Measurements from ENCODE around the gene CEP290.

Gene CEP290

GRCh38 chr12:88026196-88026595, 115.7 kb downstream of the CEP290 start:
- no peaks in the 10 kb centered on the region for H3K36me3 ChIP-seq (ENCODE audit: low read depth)
- no peak overlapping the region for H3K27ac ChIP-seq (ENCODE audit: poor library complexity, severe bottlenecking)
- ATAC-seq (ENCODE audit: low read depth), result no peak
- no peak overlapping the region for H3K4me3 ChIP-seq (ENCODE audit: severe bottlenecking)
- DNase-seq (ENCODE audit: low spot score), result no peak
- H3K9me3 ChIP-seq (ENCODE audit: severe bottlenecking), result no peaks in the 10 kb centered on the region
- H3K27me3 ChIP-seq (ENCODE audit: insufficient read depth, poor library complexity, severe bottlenecking), result no peaks in the 10 kb centered on the region
- H3K4me1 ChIP-seq (ENCODE audit: insufficient read depth, poor library complexity, severe bottlenecking), result no peaks in the 10 kb centered on the region
- TF ChIP-seq, protein P1, sequence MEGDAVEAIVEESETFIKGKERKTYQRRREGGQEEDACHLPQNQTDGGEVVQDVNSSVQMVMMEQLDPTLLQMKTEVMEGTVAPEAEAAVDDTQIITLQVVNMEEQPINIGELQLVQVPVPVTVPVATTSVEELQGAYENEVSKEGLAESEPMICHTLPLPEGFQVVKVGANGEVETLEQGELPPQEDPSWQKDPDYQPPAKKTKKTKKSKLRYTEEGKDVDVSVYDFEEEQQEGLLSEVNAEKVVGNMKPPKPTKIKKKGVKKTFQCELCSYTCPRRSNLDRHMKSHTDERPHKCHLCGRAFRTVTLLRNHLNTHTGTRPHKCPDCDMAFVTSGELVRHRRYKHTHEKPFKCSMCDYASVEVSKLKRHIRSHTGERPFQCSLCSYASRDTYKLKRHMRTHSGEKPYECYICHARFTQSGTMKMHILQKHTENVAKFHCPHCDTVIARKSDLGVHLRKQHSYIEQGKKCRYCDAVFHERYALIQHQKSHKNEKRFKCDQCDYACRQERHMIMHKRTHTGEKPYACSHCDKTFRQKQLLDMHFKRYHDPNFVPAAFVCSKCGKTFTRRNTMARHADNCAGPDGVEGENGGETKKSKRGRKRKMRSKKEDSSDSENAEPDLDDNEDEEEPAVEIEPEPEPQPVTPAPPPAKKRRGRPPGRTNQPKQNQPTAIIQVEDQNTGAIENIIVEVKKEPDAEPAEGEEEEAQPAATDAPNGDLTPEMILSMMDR (IDR thresholded peaks at IDR 0.05; ENCODE audit: poor library complexity, severe bottlenecking), result no peak

- ATAC-seq (ENCODE audit: low read depth) (no peak), DNase-seq (ENCODE audit: low spot score) (no peak)
- H3K36me3 ChIP-seq (ENCODE audit: low read depth), result no peaks in the 10 kb centered on the region
- H3K27ac ChIP-seq (ENCODE audit: poor library complexity, severe bottlenecking), result no peak overlapping the region
- H3K4me1 ChIP-seq (ENCODE audit: insufficient read depth, poor library complexity, severe bottlenecking), result no peaks in the 10 kb centered on the region
- TF ChIP-seq, protein P1 (IDR thresholded peaks at IDR 0.05; ENCODE audit: poor library complexity, severe bottlenecking), result no peak
- H3K9me3 ChIP-seq (ENCODE audit: severe bottlenecking), result no peaks in the 10 kb centered on the region
- no peak overlapping the region for H3K4me3 ChIP-seq (ENCODE audit: severe bottlenecking)
- no peaks in the 10 kb centered on the region for H3K27me3 ChIP-seq (ENCODE audit: insufficient read depth, poor library complexity, severe bottlenecking)
These were observed 123.9 kb downstream of the CEP290 start for GRCh38 chr12:88017964-88018363.

- no peak for ATAC-seq (ENCODE audit: low read depth)
- Histone ChIP-seq H3K4me1 (ENCODE audit: insufficient read depth, poor library complexity, severe bottlenecking) (no peaks in the 10 kb centered on the region), H3K27me3 (ENCODE audit: insufficient read depth, poor library complexity, severe bottlenecking) (no peaks in the 10 kb centered on the region), H3K36me3 (ENCODE audit: low read depth) (no peaks in the 10 kb centered on the region), H3K27ac (ENCODE audit: poor library complexity, severe bottlenecking) (no peak overlapping the region), H3K9me3 (ENCODE audit: severe bottlenecking) (no peaks in the 10 kb centered on the region), H3K4me3 (ENCODE audit: severe bottlenecking) (no peak overlapping the region)
- DNase-seq (ENCODE audit: low spot score), result no peak
- TF ChIP-seq, protein P1 (IDR thresholded peaks at IDR 0.05; ENCODE audit: poor library complexity, severe bottlenecking), result no peak
These were observed 126.1 kb downstream of the CEP290 start for GRCh38 chr12:88015825-88016224.

DNA sequence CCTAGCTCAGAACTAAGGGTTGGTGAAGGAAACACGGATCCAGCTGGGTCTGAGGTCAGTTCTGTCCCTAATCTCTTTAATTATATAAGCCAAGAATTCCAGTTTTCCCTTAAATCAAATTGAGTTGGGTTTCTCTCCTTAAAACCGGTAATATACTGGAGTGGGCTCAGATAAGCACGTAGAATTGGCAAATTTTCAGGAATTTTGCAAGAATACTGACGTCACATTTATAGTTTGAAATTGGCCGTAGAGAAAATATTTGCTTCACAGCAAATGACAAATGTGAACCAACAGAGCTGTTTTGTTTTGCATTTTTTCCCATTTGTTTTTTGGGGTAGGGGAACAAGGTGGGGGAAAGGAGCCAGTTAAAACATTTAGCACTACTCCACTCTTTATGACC, 130.1 kb downstream of the CEP290 start:
- Histone ChIP-seq H3K27me3 (ENCODE audit: insufficient read depth, poor library complexity, severe bottlenecking) (no peaks in the 10 kb centered on the region), H3K4me1 (ENCODE audit: insufficient read depth, poor library complexity, severe bottlenecking) (no peaks in the 10 kb centered on the region), H3K4me3 (ENCODE audit: severe bottlenecking) (no peak overlapping the region), H3K27ac (ENCODE audit: poor library complexity, severe bottlenecking) (no peak overlapping the region), H3K9me3 (ENCODE audit: severe bottlenecking) (no peaks in the 10 kb centered on the region), H3K36me3 (ENCODE audit: low read depth) (no peaks in the 10 kb centered on the region)
- DNase-seq (ENCODE audit: low spot score), result no peak
- TF ChIP-seq, protein P1 (IDR thresholded peaks at IDR 0.05; ENCODE audit: poor library complexity, severe bottlenecking), result no peak
- ATAC-seq (ENCODE audit: low read depth), result no peak

- no peaks in the 10 kb centered on the region for H3K36me3 ChIP-seq (ENCODE audit: low read depth)
- no peaks in the 10 kb centered on the region for H3K4me1 ChIP-seq (ENCODE audit: insufficient read depth, poor library complexity, severe bottlenecking)
- no peaks in the 10 kb centered on the region for H3K27me3 ChIP-seq (ENCODE audit: insufficient read depth, poor library complexity, severe bottlenecking)
- TF ChIP-seq, protein P1 (IDR thresholded peaks at IDR 0.05; ENCODE audit: poor library complexity, severe bottlenecking), result no peak
- no peak overlapping the region for H3K27ac ChIP-seq (ENCODE audit: poor library complexity, severe bottlenecking)
- no peak overlapping the region for H3K4me3 ChIP-seq (ENCODE audit: severe bottlenecking)
- ATAC-seq (ENCODE audit: low read depth), result no peak
- no peaks in the 10 kb centered on the region for H3K9me3 ChIP-seq (ENCODE audit: severe bottlenecking)
- no peak for DNase-seq (ENCODE audit: low spot score)
These were observed 135.5 kb downstream of the CEP290 start for GRCh38 chr12:88006351-88006750.

Data from RWPE2 (cell line).